ENCODE measurements around the gene LPCAT1. TPM values are rescaled to one million over a fixed set of nuclear protein-coding genes. Genes with fewer than 3 reads are reported as not detected.

LPCAT1 gene
- total RNA-seq, 1 donor from 2014 or later, result 108 TPM

GRCh38 chr5:1527533-1528205 lies 3.9 kb upstream of the LPCAT1 start:
- no peak for TF ChIP-seq CTCF (IDR thresholded peaks at IDR 0.05)
- no peak for TF ChIP-seq EZH2 (IDR thresholded peaks at IDR 0.05)
- no peak for TF ChIP-seq EZH2phosphoT487 (IDR thresholded peaks at IDR 0.05)
- H3K4me3 Mint-ChIP-seq, result no peak overlapping the region
- Histone ChIP-seq H3K4me3 (no peak overlapping the region), H3K4me1 (no peaks in the 10 kb centered on the region), H3K27ac (no peak overlapping the region), H3K9ac (no peak overlapping the region), H3K79me2 (ENCODE audit: low read depth) (peaks cover 7% of the 10 kb centered on the region), H4K20me1 (ENCODE audit: low read depth) (peaks cover 6% of the 10 kb centered on the region), H2AFZ (replicated peaks) (no peak overlapping the region), H3F3A (ENCODE audit: low read depth) (no peaks in the 10 kb centered on the region), H3K27me3 (peaks cover 6% of the 10 kb centered on the region), H3K4me2 (no peak overlapping the region), H3K9me3 (ENCODE audit: low read depth) (no peaks in the 10 kb centered on the region), H3K36me3 (no peaks in the 10 kb centered on the region)
- no peaks in the 10 kb centered on the region for H3K36me3 Mint-ChIP-seq
- peaks cover 2% of the 10 kb centered on the region for H3K9me3 Mint-ChIP-seq
- no peak for DNase-seq (ENCODE audit: low spot score)
- peaks cover 4% of the 10 kb centered on the region for H3K27me3 Mint-ChIP-seq (ENCODE audit: insufficient read depth, low read depth)
- no peak overlapping the region for H3K27ac Mint-ChIP-seq
- H3K4me1 Mint-ChIP-seq, result peaks cover 2% of the 10 kb centered on the region

- H3F3A ChIP-seq (ENCODE audit: low read depth), result no peaks in the 10 kb centered on the region
- no peak for DNase-seq (ENCODE audit: low spot score)
- no peak overlapping the region for H3K9ac ChIP-seq
- H3K79me2 ChIP-seq (ENCODE audit: low read depth), result peaks cover 17% of the 10 kb centered on the region
- Mint-ChIP-seq H3K27ac (no peak overlapping the region), H3K4me3 (no peak overlapping the region), H3K36me3 (no peaks in the 10 kb centered on the region), H3K27me3 (ENCODE audit: insufficient read depth, low read depth) (peaks cover 9% of the 10 kb centered on the region), H3K4me1 (peaks cover 11% of the 10 kb centered on the region), H3K9me3 (peaks cover 2% of the 10 kb centered on the region)
- no peak for TF ChIP-seq EZH2phosphoT487 (IDR thresholded peaks at IDR 0.05)
- TF ChIP-seq EZH2 (IDR thresholded peaks at IDR 0.05), result no peak
- TF ChIP-seq CTCF (IDR thresholded peaks at IDR 0.05), result no peak
- no peaks in the 10 kb centered on the region for H3K36me3 ChIP-seq
- no peak overlapping the region for H2AFZ ChIP-seq (replicated peaks)
- no peak overlapping the region for H3K27ac ChIP-seq
- H3K4me3 ChIP-seq, result no peak overlapping the region
- no peak overlapping the region for H3K4me2 ChIP-seq
- peaks cover 15% of the 10 kb centered on the region for H4K20me1 ChIP-seq (ENCODE audit: low read depth)
- H3K9me3 ChIP-seq (ENCODE audit: low read depth), result no peaks in the 10 kb centered on the region
- H3K4me1 ChIP-seq, result peaks cover 10% of the 10 kb centered on the region
- H3K27me3 ChIP-seq, result peaks cover 11% of the 10 kb centered on the region
Observed at GRCh38 chr5:1526681-1527131, 2.9 kb upstream of the LPCAT1 start.

- H3K79me2 ChIP-seq (ENCODE audit: low read depth), result peaks cover 22% of the 10 kb centered on the region
- H3K9ac ChIP-seq, result no peak overlapping the region
- DNase-seq (ENCODE audit: low spot score), result no peak
- peaks cover 12% of the 10 kb centered on the region for H3K4me1 Mint-ChIP-seq
- H3K27ac Mint-ChIP-seq, result no peak overlapping the region
- no peak overlapping the region for H3K4me3 Mint-ChIP-seq
- H3K4me3 ChIP-seq, result no peak overlapping the region
- TF ChIP-seq EZH2phosphoT487 (IDR thresholded peaks at IDR 0.05) (no peak), CTCF (IDR thresholded peaks at IDR 0.05) (no peak), EZH2 (IDR thresholded peaks at IDR 0.05) (no peak)
- H3K27me3 Mint-ChIP-seq (ENCODE audit: insufficient read depth, low read depth), result peaks cover 9% of the 10 kb centered on the region
- H3K4me2 ChIP-seq, result no peak overlapping the region
- H3K27ac ChIP-seq, result no peak overlapping the region
- H3K36me3 ChIP-seq, result no peaks in the 10 kb centered on the region
- no peaks in the 10 kb centered on the region for H3K9me3 ChIP-seq (ENCODE audit: low read depth)
- no peaks in the 10 kb centered on the region for H3F3A ChIP-seq (ENCODE audit: low read depth)
- peaks cover 2% of the 10 kb centered on the region for H3K9me3 Mint-ChIP-seq
- no peak overlapping the region for H2AFZ ChIP-seq (replicated peaks)
- H3K27me3 ChIP-seq, result peaks cover 11% of the 10 kb centered on the region
- H4K20me1 ChIP-seq (ENCODE audit: low read depth), result peaks cover 20% of the 10 kb centered on the region
- H3K4me1 ChIP-seq, result peaks cover 12% of the 10 kb centered on the region
- peaks cover under 1% of the 10 kb centered on the region for H3K36me3 Mint-ChIP-seq
Observed at GRCh38 chr5:1526190-1526631, 2.5 kb upstream of the LPCAT1 start.

All from neural progenitor cell (in vitro differentiated cells).